ENCODE data around the gene VCPKMT.

The VCPKMT gene

DNA sequence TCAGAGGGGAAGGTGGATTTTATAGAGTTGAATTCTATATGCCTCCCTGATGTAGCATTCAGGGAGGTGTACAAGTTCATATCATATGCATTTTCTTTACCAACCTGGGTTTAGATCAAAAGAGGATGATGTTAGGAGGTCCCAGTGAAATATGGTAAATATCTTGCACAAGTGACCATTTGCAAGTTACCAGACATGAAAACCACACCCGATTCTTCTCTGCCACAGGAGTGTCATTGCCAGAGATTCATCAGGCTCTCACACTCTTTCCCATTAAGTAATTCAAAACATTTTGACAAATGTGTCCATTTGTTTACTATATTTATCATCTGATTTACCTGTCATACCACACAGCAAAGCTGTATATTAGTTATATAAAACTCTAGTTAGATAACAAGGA lies 44.0 kb downstream of the VCPKMT start:
- intact Hi-C loops (cut with DNase I): no loop called here

DNA sequence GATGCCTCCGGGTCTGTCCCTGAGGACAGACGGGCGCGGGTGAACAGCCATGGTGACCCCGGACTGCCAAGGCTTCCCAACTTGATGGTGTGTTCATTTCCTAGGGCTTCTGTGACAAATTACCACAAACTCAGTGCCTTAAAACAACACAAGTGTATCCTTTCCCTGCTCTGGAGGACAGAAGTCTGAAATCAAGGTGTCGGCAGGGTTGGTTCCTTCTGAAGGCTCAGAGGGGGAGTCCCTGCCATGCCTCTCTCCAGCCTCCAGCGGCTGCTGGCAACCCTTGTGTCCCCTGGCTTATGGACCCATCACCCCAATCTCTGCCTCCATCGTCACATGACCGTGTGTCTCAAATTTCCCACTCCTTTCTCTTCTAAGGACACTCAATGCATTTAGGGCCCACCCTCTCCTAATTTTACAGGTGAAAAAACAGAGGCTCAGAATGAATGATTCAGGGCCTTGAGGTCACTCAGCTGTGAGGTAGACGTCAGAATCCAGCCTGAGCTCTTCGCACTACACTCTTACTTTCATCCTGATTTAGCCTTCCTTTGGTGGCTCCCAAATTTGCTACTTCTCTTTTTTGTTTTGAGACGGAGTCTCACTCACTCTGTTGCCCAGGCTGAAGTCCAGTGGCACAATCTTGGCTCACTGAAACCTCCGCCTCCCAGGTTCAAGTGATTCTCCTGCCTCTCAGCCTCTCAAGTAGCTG lies 45.4 kb downstream of the VCPKMT start:
- DNase-seq: no peak
- intact Hi-C loops (cut with DNase I): no loop called here

More for the DNA sequence above, 44.0 kb downstream of the VCPKMT start:
- no peak for DNase-seq

DNA sequence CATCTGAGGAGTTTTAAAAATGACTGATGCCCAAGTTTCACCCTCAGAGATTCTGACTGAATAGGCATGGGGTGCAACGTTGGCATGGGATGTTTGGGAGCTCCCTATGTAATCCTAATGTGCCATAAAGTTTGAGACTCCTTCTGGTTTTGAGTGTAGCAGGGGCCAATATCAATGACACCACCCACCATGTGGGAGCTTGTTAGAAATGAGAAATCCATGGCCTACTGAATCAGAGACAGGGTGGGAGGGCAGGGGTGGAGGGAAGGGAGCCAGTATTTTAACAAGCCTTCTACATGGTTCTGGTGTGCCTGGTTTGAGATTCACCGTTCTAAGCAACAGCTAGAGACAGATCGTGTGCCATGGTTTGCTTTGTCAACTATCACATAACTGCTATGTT lies 46.1 kb downstream of the VCPKMT start:
- no peak for DNase-seq
- intact Hi-C loops (cut with DNase I): no loop called here

DNA sequence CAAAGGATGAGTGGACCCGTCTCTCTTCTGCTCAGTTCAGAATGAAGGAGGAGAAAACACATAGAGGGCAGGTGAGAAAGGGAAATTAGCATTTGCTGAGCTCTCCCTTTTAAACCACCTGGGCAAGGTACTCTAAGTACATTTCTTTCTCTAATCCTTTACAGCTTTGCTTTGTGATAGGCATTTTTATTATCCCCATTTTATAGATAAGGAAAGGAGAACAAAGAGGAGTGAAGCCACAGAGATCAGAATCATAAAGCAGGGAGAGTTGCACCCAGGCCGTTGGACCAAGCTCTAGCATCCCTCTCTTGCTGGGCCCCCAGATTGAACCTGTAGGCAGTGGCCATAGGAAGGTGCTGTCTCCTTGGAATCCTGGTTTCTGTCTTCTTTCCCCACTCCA lies 47.0 kb downstream of the VCPKMT start:
- no peak for DNase-seq
- intact Hi-C loops (cut with DNase I): no loop called here

DNA sequence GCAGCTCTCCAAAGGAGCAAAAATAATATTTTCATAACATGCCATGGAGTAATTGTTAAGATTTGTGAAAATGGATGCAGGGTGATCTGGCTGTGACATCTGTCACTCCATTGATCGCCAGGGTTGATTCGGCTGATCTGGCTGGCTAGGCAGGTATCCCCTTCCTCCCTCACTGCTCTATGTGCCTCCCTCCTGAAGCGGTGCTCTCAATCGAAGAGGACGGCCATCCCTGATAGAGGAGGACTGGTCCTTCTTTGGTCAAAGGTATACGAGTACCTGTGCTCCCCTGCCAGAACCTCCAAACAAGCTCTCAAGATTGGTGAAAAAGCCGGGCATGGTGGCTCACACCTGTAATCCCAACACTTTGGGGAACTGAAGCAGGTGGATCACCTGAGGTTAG lies 47.9 kb downstream of the VCPKMT start:
- intact Hi-C loops (cut with DNase I): no loop called here
- DNase-seq: no peak

DNA sequence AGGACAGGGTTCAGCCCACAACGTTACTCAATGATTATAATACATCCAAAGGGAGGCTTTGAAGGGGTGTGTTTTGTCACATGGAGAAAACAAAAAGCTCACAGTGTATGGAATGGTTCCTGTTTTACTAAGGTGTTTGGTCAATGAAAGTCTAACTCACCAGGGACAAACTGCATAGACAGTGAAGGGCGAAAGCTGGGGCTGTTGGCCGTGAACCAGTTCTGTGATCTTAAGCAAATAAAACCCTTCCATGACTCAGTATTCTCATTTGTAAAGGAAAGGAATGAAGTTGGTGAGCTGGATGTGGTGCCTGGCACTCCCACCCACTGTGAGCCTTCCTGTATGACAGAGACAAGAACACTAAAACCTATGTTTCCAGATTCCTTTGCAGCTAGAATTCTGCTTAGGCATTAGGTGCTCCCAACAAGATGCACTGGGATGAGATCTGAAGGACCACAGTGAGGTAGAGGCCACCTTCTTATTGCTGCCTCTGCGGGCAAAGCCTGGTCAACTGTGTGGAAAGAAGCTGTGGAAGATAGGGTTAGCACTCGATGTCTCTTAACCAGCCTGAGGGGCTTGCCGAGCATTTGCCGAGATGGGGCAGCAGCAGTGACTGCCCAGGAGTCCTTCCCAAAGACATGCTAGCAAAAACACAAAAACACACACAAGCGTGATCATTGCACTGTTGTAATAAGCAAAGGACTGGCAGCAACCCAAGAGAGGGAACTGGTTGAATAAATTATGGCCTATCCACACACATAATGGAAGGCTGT lies 48.5 kb downstream of the VCPKMT start:
- intact Hi-C loops (cut with DNase I): no loop called here
- DNase-seq: no peak

DNA sequence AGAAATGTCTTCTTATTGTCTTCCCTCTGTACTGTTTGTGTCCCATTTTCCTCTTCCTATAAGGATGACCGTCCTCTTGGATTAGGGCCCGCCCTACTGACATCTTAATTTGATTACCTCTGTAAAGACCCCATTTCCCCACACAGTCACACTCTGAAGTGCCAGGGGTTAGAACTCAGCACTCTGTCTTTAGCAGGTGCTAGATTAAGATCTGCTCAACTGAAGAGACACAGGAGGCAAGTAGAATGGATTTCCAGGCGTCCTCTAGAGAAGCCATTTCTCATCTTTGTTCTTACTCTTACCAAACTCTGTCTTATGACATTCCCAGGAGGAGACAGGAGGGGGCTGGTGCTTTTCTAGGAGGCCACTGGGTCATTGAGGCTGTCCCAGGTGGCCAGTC lies 50.8 kb downstream of the VCPKMT start:
- DNase-seq: no peak
- intact Hi-C loops (cut with DNase I): no loop called here

DNA sequence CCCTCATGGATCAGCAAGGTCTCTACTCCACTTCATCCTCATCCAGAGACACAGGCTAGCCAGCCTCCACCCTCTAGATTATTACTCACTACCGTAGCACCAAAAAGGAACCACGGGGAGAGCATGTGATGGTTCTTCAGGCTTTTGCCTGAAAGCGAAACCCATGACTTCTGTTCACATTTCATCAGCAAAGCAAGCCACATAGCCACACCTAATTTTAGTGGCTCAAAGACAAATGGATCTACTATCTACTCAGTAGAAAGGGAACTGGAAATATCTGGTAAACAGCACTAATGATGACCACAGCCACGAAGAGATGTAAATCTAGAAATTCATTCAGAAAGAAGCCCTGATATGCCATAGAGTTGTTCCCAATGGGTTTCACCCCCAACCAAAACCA lies 51.4 kb downstream of the VCPKMT start:
- intact Hi-C loops (cut with DNase I): no loop called here
- peak in 14 of 42 donors; percentile 12 to 63 (median 39) for DNase-seq

DNA sequence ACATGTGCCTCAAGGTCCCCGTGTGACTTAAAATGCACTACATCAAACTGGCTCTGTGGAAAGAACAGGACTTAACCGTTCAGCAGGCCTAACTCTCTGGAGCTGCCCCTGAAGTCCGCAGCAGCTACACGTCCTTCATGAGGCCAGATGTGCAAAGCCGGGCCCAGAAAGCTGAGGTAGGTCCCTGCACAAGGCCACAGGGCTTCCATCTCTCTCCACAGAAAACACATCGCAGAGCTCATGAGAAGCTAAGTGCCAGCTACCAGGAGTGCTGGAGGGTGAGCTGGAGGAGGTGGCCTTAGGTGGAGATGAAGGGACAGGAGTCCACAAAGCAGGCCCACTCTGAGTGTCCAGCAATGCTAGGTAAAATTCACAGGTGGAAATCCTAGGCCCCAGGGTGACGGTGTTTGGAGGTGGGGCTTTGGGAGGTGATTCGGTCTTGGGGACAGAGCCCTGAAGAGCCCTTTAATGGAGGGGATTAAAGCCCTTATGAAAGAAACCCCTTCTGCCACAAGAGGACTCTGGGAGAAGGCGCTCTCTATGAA lies 52.4 kb downstream of the VCPKMT start:
- intact Hi-C loops (cut with DNase I): no loop called here
- DNase-seq: no peak

DNA sequence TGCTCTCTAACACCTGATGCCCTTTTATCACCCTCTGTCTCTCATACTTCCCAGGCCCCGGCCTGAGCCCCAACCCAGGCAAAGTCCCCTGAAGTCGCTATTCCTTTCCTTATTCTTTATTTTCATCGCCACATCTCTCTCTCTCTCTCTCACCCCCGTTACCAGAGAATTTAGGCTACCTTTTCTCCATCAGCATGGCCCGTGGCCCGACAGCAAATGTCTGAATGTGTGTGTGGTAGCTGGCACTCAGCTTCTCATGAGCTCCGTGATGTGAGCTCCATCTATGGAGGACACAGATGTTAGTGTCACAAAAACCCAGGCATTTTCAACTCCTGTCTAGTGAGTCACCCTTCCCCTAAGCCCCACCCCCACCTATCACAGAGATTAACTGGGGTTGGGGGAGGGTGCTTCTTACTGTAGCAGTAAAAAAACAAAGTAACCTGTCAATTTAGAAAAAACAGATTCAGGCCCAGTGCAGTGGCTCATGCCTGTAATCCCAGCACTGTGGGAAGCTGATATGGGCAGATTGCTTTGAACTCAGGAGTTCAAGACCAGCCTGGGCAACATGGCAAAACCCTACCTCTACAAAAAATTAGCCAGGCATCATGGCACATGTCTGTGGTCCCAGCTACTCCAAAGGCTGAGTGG lies 53.8 kb downstream of the VCPKMT start:
- intact Hi-C loops (cut with DNase I): no loop called here
- no peak for DNase-seq

DNA sequence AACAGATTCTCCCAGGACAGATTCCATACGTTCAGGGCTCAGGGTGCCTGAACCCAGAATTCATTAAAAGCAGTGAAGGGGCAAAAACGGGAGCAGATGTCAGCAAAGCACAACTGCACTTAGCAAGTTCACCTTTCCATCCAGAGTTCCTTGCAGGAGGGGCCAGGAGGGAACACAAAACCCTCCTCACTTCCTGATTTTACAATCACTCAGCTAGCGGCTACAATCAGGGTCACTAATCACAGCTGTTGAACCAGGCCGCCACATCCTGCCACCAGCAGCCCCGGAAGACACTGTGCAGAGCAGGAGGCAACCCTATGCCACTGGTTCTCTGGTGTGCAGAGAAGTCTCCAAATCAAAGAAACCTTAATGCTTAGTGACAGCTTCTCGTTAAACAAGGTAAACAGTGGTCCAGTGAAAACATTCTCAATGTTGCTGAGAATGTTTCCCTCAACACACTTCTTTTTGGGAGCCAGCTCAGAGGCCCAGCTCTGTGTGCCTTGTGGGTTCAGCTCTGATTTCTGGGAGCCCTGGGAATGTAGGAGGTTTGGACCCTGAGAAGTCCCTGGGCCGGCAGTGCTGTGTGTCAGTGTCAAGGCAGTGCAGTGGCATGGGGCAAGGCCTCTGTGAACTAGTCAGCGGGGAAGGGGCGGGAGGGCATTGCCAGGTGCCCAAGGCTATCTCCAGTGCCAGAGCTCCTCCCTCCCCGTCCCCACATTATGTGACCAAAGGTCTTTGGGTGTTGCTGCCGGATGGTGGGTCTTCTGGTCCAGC lies 54.5 kb downstream of the VCPKMT start:
- DNase-seq: peak in 6 of 42 donors; percentile 13 to 40 (median 24)
- intact Hi-C loops (cut with DNase I): no loop called here

DNA sequence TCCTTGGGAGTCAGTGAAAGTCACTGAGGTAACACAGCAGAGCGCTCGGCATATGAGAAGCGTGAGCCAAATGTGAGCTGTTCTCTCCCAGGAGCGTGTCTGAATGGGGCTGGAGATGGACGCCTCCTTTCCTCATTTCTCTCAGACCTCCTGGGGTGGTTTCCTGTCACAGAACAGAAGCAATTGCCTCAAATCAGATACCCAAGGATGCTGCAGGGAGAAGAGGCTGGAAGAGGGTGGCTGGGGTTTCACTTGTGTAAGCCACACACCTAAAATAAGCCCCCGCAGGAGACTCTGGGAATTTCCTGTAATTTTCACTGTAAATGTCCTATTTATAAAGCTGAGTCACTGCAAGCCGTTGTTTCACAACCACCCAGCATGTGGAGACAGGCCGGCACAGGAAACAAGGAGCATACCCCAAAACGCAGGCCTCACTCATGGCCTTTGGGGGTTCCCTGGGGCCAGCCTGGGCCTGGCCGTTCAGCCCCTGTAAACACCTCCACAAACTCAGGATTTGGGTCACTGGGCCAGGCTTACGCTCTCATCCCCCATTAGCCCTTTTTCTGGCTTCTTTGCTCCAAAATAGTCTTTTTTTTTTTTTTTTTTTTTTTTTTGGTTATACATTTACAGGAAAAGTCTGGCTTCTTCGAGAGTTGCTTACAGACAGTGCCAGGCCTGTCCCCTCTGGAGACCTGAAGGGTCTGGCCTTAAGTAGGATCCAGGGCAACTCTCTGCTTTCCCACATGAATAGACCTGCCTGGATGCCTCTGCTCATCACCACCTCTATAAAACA lies 55.3 kb downstream of the VCPKMT start:
- DNase-seq: peak in 31 of 42 donors; percentile 13 to 83 (median 50)
- intact Hi-C loops (cut with DNase I): no loop called here

DNA sequence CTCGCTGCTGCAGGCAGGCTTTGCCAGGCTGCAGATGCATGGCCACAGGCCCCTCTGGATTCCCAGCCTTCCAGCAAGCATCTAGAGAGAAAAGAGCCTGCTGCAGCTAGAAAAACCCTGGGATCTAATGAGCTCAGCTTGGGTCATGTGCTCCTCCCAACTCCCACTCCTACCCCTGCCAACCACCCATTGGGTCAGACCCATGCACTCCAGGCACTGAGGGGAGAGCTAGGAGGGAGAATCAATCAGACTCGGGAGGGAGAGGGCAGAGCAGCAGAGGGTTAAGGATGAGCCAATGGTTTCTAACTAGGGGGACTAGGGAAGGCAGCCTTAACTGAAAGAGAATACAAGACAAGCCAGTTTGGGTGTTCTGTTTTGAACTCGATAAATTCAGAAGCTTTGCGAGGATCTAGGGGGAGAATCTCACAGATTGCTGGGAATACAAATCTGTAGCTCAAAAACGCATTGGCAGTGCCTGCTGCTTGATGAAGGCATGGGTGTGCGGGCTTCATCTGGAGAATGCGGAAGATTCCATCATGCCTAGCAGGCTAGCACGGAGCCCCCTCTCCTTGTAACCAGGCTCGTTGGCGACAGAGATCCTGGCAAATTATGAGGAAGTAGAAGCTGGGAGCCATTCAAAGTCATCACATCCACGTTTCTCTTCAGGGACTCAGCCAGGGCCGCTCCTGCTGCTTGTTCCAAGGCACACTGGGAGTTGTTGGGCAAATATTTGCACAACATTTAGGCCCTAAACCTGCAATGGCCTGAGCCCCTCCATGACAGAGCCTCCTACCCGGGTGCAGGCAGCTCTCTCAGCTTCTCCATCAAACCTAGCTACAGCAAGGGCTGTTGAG lies 56.4 kb downstream of the VCPKMT start:
- no peak for DNase-seq
- intact Hi-C loops (cut with DNase I): loop anchor here (10.0 kb wide), 1 partner anchor 95 kb away; no protein-coding TSS in a partner anchor

All from head of caudate nucleus (tissue), 42 donors.